Spleen (tissue), 11 donors: Measurements from ENCODE around the gene FXR1. TPM values are rescaled to one million over a fixed set of nuclear protein-coding genes. Genes with fewer than 3 reads are reported as not detected.

ENCODE experiments used
- DNase-seq: peaks from one replicate; pipeline ENCODE4 v3.0.0-alpha.2; 2020
- H3K27ac ChIP-seq, 8 donors: fragments of 200-600 bp; sonication (generic) in 7 of 8; 1 replicate in 4 of 8; 2 replicates in 4 of 8; pipeline versions ENCODE4 v1.5.0 to v1.8.0; 2016 to 2021; ENCODE audit warnings: inconsistent platforms in 4 of 8, mild to moderate bottlenecking in 4 of 8, moderate library complexity in 1 of 8
- H3K27me3 ChIP-seq, 7 donors: fragments of 200-600 bp; sonication (generic) in 6 of 7; replicated peaks in 1 of 7; 1 replicate in 4 of 7; 2 replicates in 3 of 7; pipeline versions ENCODE4 v1.5.0 to v1.8.0; 2016 to 2021; ENCODE audit warnings: inconsistent platforms in 3 of 7, mild to moderate bottlenecking in 1 of 7
- H3K36me3 ChIP-seq, 6 donors: fragments of 200-600 bp; sonication (generic) in 5 of 6; 1 replicate in 4 of 6; 2 replicates in 2 of 6; pipeline versions ENCODE4 v1.5.0 to v1.8.0; 2016 to 2021; ENCODE audit warnings: inconsistent platforms in 2 of 6
- H3K4me1 ChIP-seq, 6 donors: fragments of 200-600 bp; sonication (generic) in 5 of 6; 1 replicate in 3 of 6; 2 replicates in 3 of 6; pipeline versions ENCODE4 v1.5.0 to v1.8.0; 2016 to 2021; ENCODE audit warnings: inconsistent platforms in 3 of 6
- H3K4me3 ChIP-seq, 8 donors: fragments of 200-600 bp; sonication (generic) in 7 of 8; 1 replicate in 4 of 8; 2 replicates in 4 of 8; pipeline versions ENCODE4 v1.5.0 to v1.8.0; 2016 to 2021; ENCODE audit warnings: inconsistent platforms in 4 of 8, mild to moderate bottlenecking in 4 of 8, moderate library complexity in 2 of 8
- H3K9me3 ChIP-seq, 8 donors: fragments of 200-600 bp; sonication (generic) in 7 of 8; 1 replicate in 4 of 8; 2 replicates in 4 of 8; pipeline versions ENCODE4 v1.5.0 to v1.8.0; 2016 to 2021; ENCODE audit warnings: inconsistent platforms in 4 of 8
- POLR2A ChIP-seq, 3 donors: fragments of 450-650 bp; IDR thresholded peaks; one replicate each; pipeline ENCODE4 v1.5.1; 2017; ENCODE audit warnings: antibody characterized with exemption in 3 of 3, mild to moderate bottlenecking in 1 of 3
- POLR2AphosphoS5 ChIP-seq, 3 donors: sonication (generic); formaldehyde crosslinking; IDR thresholded peaks; one replicate each; pipeline ENCODE4 v1.5.1; 2017; ENCODE audit warnings: antibody characterized with exemption in 3 of 3
- WGBS, 5 donors: extraction: QIAGEN DNeasy Blood & Tissue Kit in 3 of 5; methylation state at CpG; one replicate each; pipeline versions ENCODE4 v1.1.5 to v1.1.7; 2013 to 2018; 5-methylcytosine and 5-hydroxymethylcytosine counted together
- intact Hi-C: fragments of 100-400 bp; cut with DNase I; formaldehyde crosslinking; loops from one replicate; pipeline ENCODE4 v1.15.0; 2023; ENCODE audit warnings: low total_unique reads
- polyA plus RNA-seq, 3 donors: library from polyadenylated mRNA; stranded (reverse); fragments of 200-250 nt; gene quantifications; one replicate each; pipeline ENCODE4 v1.2.1, GENCODE V29; 2013
- total RNA-seq, 7 donors: library from RNA; depleted of rRNA in 3 of 7; stranded (reverse); fragments of >200 nt in 3 of 7; fragmentation: NEBNext Ultra II Directional in 4 of 7; extraction: Animal tissue kit (Norgen Biotek cat#: 25700) in 4 of 7; gene quantifications; one replicate each; pipeline versions ENCODE4 v1.1.0 to v1.2.1, GENCODE V29; 2016 to 2021
- TF ChIP-seq, protein P1 (sequence below), 11 experiments: fragments of 200-600 bp in 7 of 11; fragments of 450-650 bp in 4 of 11; sonication (generic) in 4 of 11; IDR thresholded peaks in 8 of 11; conservative IDR thresholded peaks in 3 of 11; 1 replicate in 7 of 11; 2 replicates in 4 of 11; pipeline versions ENCODE4 v1.4.0 to v1.8.0; 2016 to 2021; ENCODE audit warnings: antibody characterized with exemption in 11 of 11, inconsistent platforms in 4 of 11, mild to moderate bottlenecking in 1 of 11
- donor health status: healthy with polysubstance abuse.
- donor health status: DM: no; HTN: no; CAD: no; lungs with moderate emphysema.
- donor health status: DM: no; HTN: no; CAD: no.
- donor health status: Bipolar disorder and iron deficiency.
- donor health status: healthy.
- donor health status: DM: no; HTN: no; CAD: no.
- donor health status: DM: yes; HTN: yes; CAD: no.

The FXR1 gene
- total and polyA plus RNA-seq, 10 donors = 43.4 to 141 (median 100) TPM

DNA sequence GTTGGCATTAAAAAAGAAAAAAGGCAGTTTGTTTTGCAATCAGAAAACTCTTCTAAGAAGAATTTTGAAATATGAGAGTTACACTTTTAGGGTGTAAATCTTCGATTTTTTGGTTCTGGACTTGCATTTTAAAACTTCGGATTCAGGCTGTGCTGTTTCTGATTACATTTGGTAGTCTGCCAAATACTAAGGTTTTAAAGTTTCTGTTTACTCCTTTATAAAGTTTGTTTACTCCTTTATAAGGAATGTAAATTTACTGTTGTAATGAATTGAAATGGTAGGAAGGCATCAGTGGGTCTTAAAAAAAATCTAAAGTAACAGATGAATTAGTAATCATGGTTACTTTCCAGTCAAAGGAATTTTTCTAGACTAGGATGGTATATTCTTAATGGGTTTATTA lies 14.1 kb downstream of the FXR1 start:
- no peak for TF ChIP-seq POLR2A (IDR thresholded peaks at IDR 0.05)
- TF ChIP-seq, protein P1, sequence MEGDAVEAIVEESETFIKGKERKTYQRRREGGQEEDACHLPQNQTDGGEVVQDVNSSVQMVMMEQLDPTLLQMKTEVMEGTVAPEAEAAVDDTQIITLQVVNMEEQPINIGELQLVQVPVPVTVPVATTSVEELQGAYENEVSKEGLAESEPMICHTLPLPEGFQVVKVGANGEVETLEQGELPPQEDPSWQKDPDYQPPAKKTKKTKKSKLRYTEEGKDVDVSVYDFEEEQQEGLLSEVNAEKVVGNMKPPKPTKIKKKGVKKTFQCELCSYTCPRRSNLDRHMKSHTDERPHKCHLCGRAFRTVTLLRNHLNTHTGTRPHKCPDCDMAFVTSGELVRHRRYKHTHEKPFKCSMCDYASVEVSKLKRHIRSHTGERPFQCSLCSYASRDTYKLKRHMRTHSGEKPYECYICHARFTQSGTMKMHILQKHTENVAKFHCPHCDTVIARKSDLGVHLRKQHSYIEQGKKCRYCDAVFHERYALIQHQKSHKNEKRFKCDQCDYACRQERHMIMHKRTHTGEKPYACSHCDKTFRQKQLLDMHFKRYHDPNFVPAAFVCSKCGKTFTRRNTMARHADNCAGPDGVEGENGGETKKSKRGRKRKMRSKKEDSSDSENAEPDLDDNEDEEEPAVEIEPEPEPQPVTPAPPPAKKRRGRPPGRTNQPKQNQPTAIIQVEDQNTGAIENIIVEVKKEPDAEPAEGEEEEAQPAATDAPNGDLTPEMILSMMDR (IDR thresholded peaks at IDR 0.05 in 8 of 11, conservative IDR thresholded peaks at IDR 0.05 in 3 of 11) = no peak
- no peak for TF ChIP-seq POLR2AphosphoS5 (IDR thresholded peaks at IDR 0.05)
- Histone ChIP-seq H3K9me3 (peaks cover 0 to 6% (median 0%) of the 10 kb centered on the region in 8 donors), H3K4me3 (no peak overlapping the region), H3K36me3 (peaks cover 0 to 26% (median 0%) of the 10 kb centered on the region in 6 donors), H3K27me3 (no peaks in the 10 kb centered on the region), H3K4me1 (peaks cover 8 to 96% (median 52%) of the 10 kb centered on the region in 6 donors), H3K27ac (no peak overlapping the region)
- intact Hi-C loops = no loop called here
- no peak for DNase-seq
- WGBS, 5 donors = 74 to 91% (median 83%) methylated on average over 2 of the region's 2 CpGs

DNA sequence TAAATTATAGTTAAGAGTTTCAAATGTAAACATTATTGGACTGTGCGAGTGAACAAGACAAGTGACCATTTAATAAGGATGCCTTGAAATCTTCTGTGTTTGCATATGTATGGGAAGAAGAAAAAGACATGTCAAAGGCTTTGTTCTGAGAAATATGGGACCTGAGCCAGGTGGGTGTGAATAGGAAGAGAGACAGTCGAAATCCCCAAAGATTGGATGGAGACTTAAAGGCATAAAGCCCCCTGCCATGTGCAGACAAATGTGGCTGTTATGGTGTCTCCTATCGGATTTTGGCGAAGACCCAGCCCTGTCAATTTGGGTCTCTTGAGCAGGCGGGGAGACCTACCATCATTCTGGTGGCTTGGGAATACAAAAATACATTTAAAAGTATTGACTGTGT lies 16.9 kb downstream of the FXR1 start:
- H3K4me1 ChIP-seq = peaks cover 8 to 90% (median 38%) of the 10 kb centered on the region in 6 donors
- H3K27ac ChIP-seq = no peak overlapping the region
- peaks cover 0 to 18% (median 0%) of the 10 kb centered on the region in 6 donors for H3K36me3 ChIP-seq
- intact Hi-C loops = no loop called here
- peaks cover 0 to 6% (median 0%) of the 10 kb centered on the region in 8 donors for H3K9me3 ChIP-seq
- no peak for TF ChIP-seq POLR2A (IDR thresholded peaks at IDR 0.05)
- TF ChIP-seq, protein P1 (IDR thresholded peaks at IDR 0.05 in 8 of 11, conservative IDR thresholded peaks at IDR 0.05 in 3 of 11) = no peak
- TF ChIP-seq POLR2AphosphoS5 (IDR thresholded peaks at IDR 0.05) = no peak
- no peaks in the 10 kb centered on the region for H3K27me3 ChIP-seq
- no peak for DNase-seq
- no peak overlapping the region for H3K4me3 ChIP-seq
- 89 to 95% (median 93%) methylated on average over 5 of the region's 5 CpGs for WGBS, 5 donors

DNA sequence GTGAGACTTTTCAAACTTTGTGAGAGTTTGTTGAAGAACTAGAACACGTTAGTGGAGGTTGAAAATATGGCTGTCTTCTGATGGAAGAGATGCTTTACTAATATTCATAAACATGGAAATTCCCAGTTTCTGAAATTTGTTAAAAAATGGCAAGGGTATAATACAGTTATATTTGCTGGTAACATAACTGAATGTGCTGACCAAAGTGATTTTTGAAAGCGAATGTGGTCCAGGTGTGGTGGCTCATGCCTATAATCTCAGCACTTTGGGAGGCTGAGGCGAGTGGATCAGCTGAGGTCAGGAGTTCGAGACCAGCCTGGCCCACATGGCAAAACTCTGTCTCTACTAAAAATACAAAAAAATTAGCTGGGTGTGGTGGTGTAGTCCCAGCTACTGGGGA lies 18.1 kb downstream of the FXR1 start:
- TF ChIP-seq POLR2A (IDR thresholded peaks at IDR 0.05) = no peak
- no peak for TF ChIP-seq POLR2AphosphoS5 (IDR thresholded peaks at IDR 0.05)
- TF ChIP-seq, protein P1 (IDR thresholded peaks at IDR 0.05 in 8 of 11, conservative IDR thresholded peaks at IDR 0.05 in 3 of 11) = no peak
- H3K27ac ChIP-seq = no peak overlapping the region
- H3K4me3 ChIP-seq = no peak overlapping the region
- WGBS, 5 donors = 82 to 97% (median 92%) methylated on average over 4 of the region's 4 CpGs
- no peak for DNase-seq
- intact Hi-C loops = no loop called here
- peaks cover 5 to 79% (median 28%) of the 10 kb centered on the region in 6 donors for H3K4me1 ChIP-seq
- no peaks in the 10 kb centered on the region for H3K27me3 ChIP-seq
- peaks cover 0 to 6% (median 0%) of the 10 kb centered on the region in 8 donors for H3K9me3 ChIP-seq
- H3K36me3 ChIP-seq = peaks cover 0 to 27% (median 6%) of the 10 kb centered on the region in 6 donors

DNA sequence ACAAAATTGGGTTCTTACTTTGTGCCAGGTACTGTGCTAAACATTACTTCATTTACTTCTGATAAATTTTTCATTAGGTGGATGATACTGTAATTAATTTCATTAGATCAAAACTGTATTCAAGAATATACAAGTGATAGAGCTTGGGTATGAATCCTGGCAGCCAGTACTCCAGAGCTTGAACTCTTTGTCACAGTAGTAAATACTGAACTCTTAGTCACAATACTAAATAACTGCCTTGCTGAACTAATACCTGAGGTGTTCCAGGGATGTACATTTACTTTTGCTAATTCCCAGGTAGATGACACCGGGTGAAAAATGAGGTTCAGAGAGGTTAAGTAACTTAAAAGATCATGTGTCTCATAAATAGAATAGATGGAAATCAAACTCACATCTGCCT lies 20.3 kb downstream of the FXR1 start:
- Histone ChIP-seq H3K4me3 (no peak overlapping the region), H3K36me3 (peaks cover 0 to 50% (median 21%) of the 10 kb centered on the region in 6 donors), H3K27ac (no peak overlapping the region), H3K4me1 (peaks cover 0 to 56% (median 20%) of the 10 kb centered on the region in 6 donors), H3K27me3 (no peaks in the 10 kb centered on the region), H3K9me3 (peaks cover 0 to 4% (median 0%) of the 10 kb centered on the region in 8 donors)
- 77 to 97% (median 93%) methylated on average over 1 of the region's 1 CpG for WGBS, 5 donors
- intact Hi-C loops = no loop called here
- no peak for TF ChIP-seq POLR2A (IDR thresholded peaks at IDR 0.05)
- TF ChIP-seq, protein P1 (IDR thresholded peaks at IDR 0.05 in 8 of 11, conservative IDR thresholded peaks at IDR 0.05 in 3 of 11) = no peak
- no peak for TF ChIP-seq POLR2AphosphoS5 (IDR thresholded peaks at IDR 0.05)
- DNase-seq = no peak
